Fibroblast of skin of right quadriceps (primary cell): ENCODE results near the gene SHC2.
A peak's percentile ranks its signal among the peaks of the same experiment; 100 is the strongest.
"Not testable (repeated sequence)": the region's sequence is repeated elsewhere in the genome, so short reads cannot be mapped to it uniquely, and the experiment has no call there.

Experiments
- DNase-seq: peaks from one replicate; pipeline ENCODE4 v3.0.0-alpha.2; 2013

The SHC2 gene

DNA sequence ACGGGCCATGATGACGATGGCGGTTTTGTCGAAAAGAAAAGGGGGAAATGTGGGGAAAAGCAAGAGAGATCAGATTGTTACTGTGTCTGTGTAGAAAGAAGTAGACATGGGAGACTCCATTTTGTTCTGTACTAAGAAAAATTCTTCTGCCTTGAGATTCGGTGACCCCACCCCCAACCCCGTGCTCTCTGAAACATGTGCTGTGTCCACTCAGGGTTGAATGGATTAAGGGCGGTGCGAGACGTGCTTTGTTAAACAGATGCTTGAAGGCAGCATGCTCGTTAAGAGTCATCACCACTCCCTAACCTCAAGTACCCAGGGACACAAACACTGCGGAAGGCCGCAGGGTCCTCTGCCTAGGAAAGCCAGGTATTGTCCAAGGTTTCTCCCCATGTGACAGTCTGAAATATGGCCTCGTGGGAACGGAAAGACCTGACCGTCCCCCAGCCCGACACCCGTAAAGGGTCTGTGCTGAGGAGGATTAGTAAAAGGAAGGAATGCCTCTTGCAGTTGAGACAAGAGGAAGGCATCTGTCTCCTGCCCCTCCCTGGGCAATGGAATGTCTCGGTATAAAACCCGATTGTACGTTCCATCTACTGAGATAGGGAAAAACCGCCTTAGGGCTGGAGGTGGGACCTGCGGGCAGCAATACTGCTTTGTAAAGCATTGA, 74.1 kb downstream of the SHC2 start:
- not testable (repeated sequence) for DNase-seq

DNA sequence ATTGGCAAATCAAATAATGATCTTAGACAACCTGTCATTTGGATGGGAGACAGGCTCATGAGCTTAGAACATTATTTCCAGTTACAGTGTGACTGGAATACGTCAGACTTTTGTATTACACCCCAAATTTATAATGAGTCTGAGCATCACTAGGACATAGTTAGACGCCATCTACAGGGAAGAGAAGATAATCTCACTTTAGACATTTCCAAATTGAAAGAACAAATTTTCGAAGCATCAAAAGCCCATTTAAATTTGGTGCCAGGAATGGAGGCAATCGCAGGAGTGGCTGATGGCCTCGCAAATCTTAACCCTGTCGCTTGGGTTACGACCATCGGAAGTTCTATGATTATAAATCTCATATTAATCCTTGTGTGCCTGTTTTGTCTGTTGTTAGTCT, 74.6 kb downstream of the SHC2 start:
- not testable (repeated sequence) for DNase-seq

DNA sequence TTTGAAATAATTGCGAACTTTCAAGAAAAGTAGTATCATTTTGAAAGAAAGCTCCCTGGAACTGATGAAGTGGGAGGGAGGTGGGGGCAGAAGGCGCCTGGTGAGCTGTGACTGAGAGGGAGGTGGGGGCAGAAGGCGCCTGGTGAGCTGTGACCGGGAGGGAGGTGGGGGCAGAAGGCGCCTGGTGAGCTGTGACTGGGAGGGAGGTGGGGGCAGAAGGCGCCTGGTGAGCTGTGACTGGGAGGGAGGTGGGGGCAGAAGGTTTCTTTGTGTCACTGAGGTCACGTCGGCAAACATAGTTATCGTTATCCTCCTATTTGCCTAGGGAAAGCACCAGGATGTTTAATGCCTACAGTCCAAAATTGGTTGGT, 76.0 kb downstream of the SHC2 start:
- no peak for DNase-seq

DNA sequence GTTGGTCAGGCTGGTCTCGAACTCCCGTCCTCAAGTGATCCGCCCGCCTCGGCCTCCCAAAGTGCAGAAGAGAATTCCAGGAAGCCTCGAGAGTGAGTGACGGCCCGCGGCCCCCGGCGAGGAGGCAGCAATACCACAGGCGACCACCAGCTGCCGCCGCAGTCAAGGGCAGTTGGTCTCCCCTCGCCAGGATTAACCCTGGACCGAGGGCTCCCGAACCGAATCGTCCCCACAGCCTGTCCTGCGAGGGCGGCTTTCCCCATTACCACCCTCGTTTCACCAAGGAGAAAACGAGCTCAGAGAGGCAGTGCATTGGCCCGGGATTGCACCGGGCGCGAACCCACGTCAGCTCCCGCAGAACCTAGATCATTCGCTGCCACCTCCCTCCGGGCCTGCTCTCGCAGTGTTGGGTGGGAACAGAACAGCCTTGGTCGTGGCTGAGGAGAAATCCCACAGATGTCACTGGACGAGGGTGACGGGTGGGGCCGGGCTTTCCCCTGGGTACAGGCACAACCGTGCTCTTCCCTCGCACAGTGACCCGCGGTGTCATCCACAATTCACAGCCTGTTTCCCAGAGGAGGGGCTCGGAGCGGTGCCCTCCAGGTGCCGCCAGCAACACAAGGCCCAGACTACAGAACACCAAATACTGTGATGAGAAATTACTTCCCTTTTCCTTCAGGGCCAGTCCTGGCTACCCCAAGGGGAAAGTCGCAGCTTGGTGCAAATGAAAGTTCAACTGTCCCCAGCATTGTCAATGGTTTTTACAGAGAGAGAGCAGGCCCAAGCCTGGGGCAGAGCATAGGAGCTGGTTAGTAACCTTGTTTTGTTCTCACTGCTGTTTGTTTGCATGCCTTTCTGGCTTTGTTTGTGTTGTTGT, 76.7 kb downstream of the SHC2 start:
- no peak for DNase-seq

DNA sequence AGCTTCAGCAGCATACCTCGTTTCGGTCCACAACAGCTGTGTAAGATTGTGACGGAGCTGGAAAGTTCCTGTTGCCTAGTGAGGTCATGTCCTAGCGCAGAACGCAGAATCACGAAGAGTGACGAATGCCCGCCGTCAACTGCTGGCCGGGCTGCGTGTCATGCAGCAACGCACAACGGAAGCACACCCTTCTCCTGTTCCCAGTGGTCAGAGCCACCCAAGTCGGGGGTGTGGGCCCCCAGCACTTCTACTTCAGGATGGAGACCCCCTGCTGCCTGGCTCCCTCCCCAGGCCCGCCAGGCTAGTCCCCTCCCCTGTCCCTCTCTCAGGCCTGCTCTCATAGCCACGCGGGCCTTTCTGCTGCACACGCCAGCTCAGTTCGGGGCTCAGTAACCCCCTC, 77.8 kb downstream of the SHC2 start:
- no peak for DNase-seq

- DNase-seq, result peak; percentile 72
Measured at GRCh38 chr19:382578-382977, 78.3 kb downstream of the SHC2 start.

DNA sequence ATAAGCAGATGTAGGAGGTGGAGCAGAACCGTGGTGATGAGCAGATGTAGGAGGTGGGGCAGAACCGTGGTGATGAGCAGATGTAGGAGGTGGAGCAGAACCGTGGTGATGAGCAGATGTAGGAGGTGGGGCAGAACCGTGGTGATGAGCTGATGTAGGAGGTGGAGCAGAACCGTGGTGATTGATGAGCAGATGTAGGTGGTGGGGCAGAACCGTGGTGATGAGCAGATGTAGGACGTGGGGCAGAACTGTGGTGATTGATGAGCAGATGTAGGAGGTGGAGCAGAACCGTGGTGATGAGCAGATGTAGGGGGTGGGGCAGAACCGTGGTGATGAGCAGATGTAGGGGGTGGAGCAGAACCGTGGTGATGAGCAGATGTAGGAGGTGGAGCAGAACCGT, 78.9 kb downstream of the SHC2 start:
- not testable (repeated sequence) for DNase-seq

DNA sequence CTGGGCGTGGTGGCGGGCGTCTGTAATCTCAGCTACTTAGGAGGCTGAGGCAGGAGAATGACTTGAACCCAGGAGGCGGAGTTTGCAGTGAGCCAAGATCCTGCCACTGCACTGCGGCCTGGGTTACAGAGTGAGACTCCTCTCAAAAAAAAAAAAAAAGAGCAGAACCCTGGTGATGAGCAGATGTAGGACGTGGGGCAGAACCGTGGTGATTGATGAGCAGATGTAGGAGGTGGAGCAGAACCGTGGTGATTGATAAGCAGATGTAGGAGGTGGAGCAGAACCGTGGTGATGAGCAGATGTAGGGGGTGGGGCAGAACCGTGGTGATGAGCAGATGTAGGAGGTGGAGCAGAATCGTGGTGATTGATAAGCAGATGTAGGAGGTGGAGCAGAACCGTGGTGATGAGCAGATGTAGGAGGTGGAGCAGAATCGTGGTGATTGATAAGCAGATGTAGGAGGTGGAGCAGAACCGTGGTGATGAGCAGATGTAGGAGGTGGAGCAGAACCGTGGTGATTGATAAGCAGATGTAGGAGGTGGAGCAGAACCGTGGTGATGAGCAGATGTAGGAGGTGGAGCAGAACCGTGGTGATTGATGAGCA, 80.1 kb downstream of the SHC2 start:
- not testable (repeated sequence) for DNase-seq

DNA sequence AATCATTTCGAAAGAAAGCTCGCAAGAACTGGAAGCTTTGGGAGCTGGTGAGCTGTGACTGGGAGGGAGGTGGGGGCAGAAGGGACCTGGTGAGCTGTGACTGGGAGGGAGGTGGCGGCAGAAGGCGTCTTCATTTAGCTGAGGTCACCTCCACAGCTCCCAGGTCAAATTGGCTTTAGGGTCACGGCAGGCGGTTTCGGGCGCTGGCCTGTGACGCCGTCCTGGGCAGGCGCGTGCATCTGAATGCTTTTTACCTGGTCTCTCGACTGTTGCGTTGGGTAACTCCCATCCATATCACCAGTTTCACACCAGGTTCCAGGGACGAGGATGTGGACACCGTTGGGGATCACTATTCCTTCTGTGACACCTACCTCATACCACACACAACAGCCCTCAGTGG, 81.0 kb downstream of the SHC2 start:
- no peak for DNase-seq

DNA sequence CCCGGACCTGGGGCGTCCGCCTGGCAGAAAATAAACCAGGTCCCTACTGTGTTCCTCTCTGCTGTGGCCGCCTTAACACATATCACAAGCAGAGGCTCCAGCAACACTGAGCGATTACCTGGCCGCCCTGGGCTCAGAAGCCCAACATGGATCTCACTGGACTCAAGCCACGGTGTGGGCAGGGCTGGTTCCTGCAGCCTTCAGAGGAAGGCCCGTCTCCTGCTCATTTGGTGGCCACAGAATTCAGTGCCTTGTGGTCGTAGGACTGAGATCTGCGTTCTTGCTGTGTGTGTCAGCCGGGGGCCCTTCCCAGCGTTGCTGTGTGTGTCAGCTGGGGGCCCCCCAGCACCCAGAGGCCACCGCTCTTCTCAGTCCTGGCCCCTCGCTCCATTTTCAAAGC, 82.1 kb downstream of the SHC2 start:
- DNase-seq, result no peak

- DNase-seq, result no peak
Measured at GRCh38 chr19:377801-378581, 82.8 kb downstream of the SHC2 start.

- DNase-seq, result no peak
Measured at GRCh38 chr19:376111-376470, 84.7 kb downstream of the SHC2 start.

DNA sequence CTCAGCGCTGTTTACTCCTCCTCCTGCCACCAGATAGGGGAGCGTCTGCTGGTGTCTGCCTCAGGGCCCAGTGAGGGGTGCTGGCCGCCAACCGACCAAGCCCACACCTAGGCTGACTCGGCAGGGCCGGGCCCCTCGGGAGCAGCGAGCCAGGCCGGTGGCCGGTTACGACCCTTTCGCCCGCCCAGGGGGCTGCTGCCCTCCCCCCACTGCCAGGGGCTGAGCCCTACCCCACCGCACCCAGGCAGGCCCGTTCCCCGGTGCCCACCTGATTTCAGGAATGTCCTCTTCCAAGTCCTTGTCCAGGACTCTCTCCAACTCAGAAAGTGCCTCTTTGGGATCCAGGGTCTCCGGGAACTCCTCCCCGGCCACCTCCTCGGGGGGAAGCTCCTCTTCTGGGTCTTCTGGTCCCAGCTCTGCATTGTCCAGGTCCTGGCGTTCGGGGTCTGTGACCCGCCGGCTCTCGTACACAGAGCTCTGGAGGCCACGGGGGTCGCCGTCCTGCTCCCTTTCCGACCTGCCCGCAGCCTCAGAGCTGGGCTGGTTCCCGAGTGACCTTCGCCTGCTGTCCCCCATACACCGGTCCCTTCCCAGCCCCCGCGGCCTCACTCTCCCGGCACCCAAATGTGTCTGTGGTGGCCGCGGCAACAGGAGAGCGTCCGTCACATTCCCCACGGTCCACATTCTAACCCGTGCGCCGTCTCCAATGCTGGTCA, 85.3 kb downstream of the SHC2 start:
- DNase-seq, result no peak

DNA sequence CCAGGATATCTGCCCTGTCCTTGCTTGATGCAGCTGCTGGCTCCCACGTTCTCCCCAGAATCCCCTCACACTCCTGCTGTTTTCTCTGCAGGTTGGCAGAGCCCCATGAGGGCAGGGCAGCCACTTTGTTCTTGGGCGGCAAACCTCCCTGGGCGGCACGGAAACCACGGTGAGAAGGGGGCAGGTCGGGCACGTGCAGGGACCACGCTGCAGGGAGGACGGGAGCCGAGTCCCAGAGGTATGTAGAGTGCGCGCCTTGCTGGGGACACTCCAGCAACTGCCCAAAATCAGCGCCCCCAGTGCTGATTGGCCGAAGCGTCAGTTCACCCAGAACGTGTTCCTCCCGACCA, 86.0 kb downstream of the SHC2 start:
- DNase-seq, result no peak

DNA sequence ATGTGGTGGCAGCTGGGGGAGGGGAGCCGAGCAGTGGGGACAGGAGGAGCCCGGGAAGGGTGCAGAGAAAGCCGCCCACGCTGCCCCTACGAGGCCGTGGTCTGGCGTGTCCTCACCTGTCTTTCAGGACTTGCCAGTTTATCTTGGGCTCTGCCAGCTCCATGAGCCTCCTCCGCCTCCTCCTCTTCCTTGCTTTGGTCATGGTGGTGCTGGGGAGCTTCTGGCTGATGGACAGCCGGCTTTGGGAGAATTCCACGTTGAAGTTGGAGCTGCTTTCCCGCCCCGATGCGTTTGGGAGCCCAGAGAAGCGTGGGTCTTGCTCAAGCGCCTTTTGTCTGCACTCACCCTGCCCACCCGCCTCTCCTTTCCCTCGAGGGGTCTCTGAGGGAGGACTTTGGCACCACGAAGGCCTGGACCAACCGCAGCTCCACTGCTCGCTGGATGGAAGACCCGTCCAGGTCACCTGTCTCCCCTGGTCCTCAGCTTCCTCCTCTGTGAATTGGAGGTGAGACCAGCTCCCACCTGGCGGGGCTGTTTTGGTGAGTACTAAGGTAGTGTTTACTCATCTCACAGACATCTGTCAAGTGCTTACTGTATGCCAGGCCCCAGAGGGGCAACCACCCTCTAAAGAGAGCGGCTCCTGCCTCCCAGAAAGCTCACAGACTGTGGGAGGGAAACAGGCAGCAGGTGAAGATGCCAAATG, 86.5 kb downstream of the SHC2 start:
- DNase-seq, result no peak

DNA sequence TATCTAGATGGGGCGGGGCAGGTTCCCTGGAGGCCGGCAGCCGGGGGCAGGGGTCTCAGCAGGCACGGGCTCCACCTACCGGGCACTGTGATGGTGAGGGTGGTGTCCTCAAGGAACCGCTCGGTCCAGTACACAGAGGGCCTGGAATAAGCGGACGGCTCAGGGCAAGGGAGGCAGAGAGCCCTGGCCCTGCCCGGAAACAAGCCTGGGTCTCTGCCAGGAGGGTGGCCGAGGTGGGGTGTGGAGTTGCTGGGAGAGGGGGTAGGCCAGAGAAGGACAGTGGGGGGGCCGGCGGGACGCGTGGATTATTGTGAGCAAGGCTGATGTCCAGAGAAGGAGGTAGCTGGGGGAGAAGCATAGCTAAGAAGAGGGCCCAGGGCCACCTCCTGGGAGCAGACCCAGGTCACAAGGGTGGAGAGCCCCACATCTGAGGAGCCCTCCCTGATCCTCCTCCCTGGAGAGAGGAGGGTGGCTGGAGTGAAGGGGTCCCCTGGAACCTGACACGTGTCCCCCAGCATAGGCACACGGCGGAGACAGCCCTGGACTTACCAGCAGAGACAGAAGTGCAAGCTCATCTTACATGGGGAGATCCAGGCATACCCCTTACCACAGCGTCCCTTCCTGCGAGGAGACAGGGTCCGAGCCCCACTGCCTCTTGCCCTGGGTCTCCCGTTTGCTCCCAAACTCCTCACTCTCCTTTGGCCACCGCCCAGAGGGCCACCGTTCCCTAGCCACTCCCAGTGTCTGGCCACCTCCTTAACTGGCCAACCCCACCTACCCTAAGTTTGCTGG, 87.2 kb downstream of the SHC2 start:
- no peak for DNase-seq

DNA sequence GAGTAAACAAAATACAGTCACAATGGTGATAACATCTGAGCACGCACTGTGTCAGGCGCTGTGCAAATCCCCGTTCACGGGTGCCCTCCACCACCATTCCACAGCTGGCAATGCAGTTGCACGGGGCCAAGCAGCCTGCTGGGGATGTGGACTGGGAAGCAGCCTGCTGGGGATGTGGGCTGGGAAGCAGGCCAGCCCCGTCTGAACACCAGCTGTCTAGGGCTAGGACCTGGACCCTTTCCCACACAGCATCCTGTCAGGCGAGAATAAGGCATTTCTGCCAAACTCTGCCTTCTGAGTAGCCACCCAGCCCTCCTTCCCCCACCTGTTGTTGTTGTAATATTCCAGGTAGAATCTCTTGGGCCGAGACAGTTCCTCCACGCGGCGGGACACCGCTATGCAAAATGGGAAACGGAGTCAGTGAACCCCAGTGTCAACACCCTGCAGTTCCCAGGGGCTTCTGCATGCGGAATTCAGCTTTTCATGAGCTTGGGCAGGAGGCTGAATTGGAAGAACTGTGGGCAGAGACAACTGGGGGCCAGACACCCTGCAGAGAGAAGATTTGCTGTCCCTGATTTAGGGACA, 88.4 kb downstream of the SHC2 start:
- peak; percentile 23 for DNase-seq

- DNase-seq, result no peak
Measured at GRCh38 chr19:371501-372168, 89.2 kb downstream of the SHC2 start.

- no peak for DNase-seq
Measured at GRCh38 chr19:370641-371330, 90.0 kb downstream of the SHC2 start.

GRCh38 chr19:369876-370275, 91.0 kb downstream of the SHC2 start:
- no peak for DNase-seq
